Stimulated activated CD8-positive, alpha-beta memory T cell treated with anti-CD3 and anti-CD28 coated beads, Interleukin-15, amount 100 ng/mL, for 1 hour (primary cell): Measurements from ENCODE around the gene TENT5C.

Experiments
- DNase-seq: peaks from one replicate; pipeline ENCODE4 v3.0.0-alpha.2; 2020; ENCODE audit warnings: low read depth

TENT5C gene

DNA sequence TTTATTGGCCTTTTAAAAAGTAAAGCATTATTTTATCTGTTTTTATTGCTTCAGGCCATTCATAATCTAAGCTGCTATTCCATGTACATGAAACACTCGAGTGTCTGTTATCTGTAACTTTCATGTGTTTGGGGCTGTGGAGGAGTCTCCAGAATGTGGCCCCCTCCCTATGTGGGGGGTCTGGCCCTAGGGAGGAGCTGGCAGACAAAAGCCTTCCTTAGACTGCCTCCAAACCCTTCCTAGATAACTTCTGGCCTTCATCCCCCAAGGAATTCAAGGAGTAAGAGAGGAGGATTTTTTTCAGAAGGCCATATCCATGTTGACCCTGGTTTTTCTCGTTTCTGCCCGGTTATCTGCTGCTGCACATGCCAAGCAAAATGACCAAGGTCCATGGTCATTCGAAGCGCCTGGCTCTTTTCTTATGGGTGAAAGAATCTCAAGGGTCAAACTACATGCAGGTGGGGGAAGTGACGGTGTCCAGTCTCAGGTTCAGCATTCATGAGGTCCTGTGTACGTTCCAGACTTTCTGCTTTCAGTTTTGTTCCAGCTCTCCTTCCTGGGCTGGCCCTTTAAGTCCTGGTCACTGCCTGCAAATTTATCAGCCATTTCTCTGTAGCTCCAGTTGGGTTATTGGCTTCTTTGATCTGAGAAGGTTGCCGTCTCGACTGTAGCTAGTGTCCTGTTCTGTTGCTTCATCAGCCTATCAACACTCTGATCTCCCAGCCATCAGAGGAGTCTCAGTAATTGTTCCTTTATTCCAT lies 8.3 kb downstream of the TENT5C start:
- no peak for DNase-seq

- no peak for DNase-seq
Observed at GRCh38 chr1:117615474-117615873, 9.6 kb downstream of the TENT5C start.

DNA sequence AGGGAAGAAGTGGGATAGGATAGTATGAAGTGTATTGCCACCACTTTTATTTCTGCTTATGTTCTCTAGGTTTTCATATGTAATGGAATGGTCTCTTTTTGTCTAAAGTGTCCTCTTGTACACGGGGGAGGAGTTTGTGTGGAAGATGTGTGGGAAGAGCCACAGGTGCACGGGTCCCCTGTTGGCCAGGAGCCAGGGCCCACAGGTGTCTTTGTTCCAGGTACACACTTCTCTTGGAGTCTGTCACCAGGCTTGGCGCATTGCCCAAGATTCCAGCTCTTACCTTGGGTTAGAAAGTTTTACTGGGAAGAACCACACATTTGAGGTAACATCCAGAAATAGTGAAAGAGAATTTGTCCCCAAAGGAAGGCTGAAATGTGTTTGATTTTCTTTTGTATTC lies 10.5 kb downstream of the TENT5C start:
- DNase-seq = no peak

GRCh38 chr1:117616967-117617366 lies 11.1 kb downstream of the TENT5C start:
- no peak for DNase-seq

DNA sequence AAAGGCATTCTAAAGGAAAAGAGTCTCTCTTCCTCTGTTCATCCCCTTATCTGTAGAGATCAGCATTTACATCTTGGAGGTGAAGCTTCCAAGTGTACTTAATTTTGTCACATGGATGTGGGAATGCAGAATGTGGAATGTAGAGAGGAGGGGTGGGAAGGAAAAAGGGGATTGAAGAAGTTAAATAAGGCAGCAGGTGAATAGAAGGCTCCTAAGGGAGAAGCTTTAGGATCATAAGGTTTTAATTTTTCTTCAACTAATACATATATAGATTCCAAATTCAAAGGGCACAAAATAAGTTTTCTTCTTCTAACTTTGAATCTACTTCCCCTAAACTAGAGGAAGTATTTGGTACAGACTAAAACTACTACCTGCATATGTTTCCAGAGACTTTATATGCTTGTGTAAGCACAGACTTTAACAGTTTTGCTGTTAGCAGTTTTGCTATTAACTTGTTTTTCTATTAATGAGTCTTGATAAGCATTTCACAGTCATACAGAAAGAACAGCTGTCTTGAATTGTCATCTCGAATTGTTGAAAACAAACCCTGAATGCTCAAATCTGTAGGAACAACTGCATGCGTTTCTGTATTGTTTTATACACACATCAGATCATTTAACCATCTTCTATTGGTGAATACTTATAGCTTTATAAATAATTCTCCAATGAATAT lies 12.7 kb downstream of the TENT5C start:
- no peak for DNase-seq

DNA sequence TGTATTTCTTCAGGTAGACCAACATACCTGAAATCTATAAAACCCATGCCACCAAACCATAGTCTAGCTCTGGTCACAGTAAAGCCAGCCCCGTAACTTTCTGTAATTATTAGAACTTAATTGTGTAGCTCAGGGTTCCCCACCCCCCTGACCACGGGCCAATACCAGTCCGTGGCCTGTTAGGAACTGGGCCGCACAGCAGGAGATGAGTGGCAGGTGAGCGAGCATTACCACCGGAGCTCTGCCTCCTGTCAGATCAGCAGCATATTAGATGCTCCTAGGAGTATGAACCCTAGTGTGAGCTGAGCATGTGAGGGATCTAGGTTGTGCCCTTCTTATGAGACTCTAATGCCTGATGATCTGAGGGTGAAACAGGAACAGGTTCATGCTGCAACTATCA lies 14.6 kb downstream of the TENT5C start:
- no peak for DNase-seq

DNA sequence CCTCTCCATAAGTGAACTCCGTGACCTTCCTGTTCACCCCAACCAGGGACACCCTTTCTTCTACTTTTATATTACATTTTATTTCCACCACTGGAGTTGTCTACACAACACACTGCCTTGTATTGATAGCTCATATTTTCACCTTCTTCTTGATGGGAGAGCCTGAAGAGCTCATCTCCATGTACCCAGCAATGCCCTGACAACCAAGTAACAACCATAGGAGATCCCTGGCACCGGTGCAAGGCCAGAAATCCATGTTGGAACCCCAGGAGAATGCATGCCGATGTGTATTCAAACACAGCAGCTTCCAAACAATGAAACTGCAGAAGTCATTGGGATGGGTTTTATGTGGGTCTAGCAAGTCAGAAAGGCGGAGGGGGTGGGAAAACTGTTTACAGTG lies 15.5 kb downstream of the TENT5C start:
- no peak for DNase-seq

- no peak for DNase-seq
Observed at GRCh38 chr1:117622726-117623125, 16.9 kb downstream of the TENT5C start.

- no peak for DNase-seq
Observed at GRCh38 chr1:117623141-117623540, 17.3 kb downstream of the TENT5C start.

DNA sequence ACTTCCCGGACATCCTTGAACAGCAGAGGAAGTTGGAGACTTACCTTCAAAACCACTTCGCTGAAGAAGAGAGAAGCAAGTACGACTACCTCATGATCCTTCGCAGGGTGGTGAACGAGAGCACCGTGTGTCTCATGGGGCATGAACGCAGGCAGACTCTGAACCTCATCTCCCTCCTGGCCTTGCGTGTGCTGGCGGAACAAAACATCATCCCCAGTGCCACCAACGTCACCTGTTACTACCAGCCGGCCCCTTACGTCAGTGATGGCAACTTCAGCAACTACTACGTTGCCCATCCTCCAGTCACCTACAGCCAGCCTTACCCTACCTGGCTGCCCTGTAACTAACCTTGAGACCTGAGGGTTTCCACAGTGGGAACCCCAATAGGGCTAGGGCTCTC lies 17.9 kb downstream of the TENT5C start:
- DNase-seq = no peak

DNA sequence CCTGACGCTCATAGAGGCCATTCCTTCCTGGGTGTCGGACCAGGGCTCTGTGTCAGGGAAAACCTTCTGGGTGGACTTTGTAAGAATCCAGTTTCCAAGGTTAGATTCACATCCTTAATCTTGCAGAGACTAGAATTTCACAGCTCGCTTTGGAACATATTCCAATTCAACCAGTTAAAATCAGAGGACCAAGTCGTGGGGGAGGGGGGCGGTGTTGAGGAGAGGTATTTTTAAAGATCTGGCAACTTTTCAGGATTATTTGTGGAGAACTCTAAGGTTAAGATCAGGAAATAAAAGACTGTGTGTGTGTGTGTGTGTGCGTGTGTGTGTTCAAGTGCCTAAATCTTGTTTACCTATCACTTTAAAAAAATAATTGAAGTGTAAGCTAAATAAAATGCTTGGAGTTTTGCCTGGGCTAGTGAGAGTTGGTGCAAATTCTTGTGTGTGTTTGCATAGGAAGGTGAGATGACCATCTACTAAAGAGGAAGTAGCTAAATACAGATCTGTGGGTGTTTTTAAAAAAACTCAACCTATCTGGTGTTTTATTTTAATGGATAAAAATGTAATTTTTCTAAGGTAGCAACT lies 21.8 kb downstream of the TENT5C start:
- no peak for DNase-seq

DNA sequence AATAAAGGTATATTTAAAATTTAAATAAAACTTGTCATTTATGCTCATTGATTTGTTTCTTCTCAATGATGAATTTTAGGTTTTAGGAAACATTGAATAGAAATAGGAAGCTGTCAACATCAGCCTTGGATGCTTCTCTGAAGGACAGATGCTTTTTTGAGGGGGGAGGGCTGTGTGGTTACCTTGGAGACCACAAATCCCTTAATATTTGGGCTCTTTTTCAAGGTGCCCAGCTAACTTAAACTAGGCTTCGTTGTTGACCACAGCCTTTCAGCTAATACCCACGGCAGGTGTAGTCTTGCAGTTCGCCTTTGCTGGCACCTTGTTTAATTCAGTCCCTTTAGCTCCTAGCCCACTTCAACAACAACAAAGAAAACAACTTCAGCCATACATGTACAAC lies 22.5 kb downstream of the TENT5C start:
- no peak for DNase-seq

- DNase-seq = no peak
Observed at GRCh38 chr1:117629625-117630422, 24.0 kb downstream of the TENT5C start.

- DNase-seq = no peak
Observed at GRCh38 chr1:117630423-117630998, 24.7 kb downstream of the TENT5C start.

- no peak for DNase-seq
Observed at GRCh38 chr1:117631359-117632160, 25.7 kb downstream of the TENT5C start.

DNA sequence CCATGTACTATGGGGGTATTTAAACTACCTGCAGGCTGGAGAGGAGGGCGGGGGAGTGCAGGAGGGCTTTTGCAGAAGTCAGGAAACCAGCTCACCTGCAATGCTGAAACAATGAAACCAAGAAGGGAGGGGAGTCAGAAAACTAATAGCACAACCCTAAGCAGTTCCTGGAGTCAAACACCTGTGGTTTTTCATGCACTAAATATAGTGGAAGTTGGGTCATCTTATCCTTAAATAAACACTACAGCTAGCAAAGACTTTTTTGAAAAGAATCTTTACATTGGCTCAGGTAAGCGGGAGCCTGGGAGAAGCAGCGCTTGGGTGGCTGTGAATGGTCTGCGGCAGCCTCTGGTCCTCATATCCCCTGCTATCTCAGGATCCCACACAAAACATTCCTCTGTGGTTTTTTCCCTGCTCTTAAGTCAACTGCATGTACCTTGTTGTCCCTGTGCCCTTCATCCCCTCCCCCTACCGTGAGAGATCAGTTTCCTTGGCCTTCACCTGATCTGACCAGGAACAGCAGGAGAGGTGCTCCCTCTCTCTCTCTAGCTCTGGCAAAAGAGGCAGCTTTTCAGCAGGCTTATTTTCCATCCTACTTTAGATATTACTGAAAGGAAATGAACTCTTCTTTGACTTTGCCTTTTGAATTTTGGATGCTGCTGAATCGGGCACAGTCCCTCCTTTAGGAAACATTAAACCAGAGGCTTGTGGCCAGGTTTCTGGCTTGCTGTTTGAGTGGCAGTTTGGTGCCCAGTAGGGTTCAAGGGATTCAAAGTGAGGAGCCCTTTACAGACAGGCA lies 26.6 kb downstream of the TENT5C start:
- DNase-seq = no peak

DNA sequence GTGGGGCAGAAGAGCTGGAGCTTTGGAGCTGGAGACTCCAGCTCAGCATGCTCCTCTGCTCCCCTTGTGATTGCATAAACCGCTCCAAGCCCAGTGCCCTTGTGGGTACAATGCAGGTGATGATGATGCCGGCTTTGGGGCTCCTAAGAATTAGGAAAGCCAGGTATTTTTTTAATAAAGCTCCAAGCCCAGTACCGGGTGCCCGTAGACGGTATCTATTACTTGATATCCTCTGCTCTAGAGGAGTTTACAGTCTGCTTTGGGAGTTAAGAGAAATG lies 27.2 kb downstream of the TENT5C start:
- DNase-seq = no peak

DNA sequence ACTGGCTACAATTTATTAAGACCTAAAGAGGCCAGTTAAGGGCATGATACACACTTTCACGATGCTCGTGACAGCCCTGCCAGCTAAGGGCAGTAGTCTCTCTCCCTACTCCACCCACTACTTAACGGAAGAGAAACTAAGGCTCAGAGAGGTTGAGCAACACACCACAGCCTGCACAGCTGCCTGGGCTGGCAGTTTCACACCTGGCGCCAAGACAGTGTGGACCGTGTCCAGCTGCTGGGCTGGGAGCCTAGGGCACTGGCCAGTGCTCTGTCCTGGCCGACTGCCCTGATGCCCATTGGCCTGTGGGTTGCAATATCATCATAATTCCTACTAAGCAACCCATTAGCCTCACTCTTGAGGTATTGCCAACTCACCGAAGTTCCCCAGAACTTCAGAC lies 27.6 kb downstream of the TENT5C start:
- no peak for DNase-seq

DNA sequence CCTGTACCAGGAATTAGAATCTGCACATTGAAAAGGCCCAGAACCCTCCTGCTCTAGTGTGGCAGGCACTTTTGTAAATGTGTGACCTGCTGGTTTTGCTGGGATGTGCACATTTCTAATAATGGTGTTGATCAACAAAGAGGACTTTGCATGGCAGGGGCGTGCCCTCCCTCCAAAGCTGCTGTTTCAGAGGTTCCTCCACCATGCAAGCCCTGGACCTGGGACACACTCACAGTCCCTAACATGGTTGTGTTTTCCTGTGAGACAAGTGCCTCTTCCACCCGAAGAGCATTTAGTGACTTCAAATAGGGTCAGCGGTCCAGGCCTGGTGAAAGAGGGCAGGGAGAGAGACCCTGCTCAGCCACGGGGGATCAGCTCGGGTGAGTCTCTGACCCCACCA lies 28.1 kb downstream of the TENT5C start:
- DNase-seq = no peak

DNA sequence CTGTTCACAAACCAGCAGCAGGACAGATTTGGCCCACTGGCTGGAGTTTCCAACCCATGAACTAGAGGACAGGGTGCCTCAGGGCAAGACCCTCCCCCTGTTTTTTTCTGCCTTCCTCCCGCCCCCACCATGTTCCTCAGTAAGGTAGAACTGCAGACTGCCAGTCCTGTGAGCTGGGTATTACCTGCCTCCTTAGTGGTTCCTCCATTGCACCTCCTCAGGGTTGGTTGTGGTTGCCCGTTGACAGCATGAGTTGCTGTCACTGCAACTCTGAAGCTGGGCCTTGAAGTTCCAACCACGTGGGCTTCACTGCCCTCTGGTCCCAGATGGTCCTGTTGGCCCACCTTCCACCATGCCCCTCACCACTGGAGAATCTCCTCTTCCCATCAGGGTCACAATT lies 28.8 kb downstream of the TENT5C start:
- DNase-seq = no peak

DNA sequence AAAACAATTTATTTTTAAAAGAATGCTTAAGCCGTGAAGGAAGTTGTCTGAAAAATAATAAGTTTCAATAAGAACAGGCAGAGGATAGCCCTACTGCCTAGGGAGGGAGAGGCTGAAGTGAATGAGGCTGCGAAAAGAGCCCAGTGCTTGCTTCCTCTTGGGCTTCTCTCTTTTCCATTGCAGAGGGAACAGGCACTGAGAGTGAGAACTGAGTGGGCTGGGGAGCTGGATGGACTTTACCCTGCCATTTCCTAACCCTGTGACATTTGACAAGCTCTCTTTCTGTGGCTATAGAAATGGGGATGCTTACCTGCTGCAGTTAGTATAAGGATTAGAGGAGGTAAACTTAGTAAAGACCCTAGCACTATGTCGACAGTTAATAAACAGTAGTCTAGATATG lies 30.0 kb downstream of the TENT5C start:
- no peak for DNase-seq
